HuH-7.5 (cell line): Measurements from ENCODE around the gene GDF10.

ENCODE experiments used
- DNase-seq: peaks from one replicate; pipeline ENCODE4 v3.0.0; 2011; ENCODE audit warnings: low spot score

The GDF10 gene

DNA sequence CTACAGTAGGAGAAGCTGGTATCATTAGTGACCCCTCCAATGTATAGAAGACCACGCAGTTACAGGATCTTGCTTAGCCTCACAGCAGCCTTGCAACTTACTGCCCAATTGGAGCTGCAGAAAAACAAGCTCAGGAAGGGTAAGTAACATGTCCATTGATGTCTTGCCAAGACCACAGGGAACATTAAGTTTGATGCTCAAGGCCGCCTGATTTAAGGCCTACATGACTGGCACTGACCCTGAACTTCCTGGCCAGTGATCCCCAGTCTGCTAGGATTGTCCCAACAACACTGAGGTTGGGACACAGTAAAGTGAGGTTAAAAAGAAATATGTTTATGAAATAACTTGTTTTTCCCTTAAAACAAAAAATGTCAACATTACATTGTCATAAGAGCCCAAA lies 15.4 kb downstream of the GDF10 start:
- no peak for DNase-seq

DNA sequence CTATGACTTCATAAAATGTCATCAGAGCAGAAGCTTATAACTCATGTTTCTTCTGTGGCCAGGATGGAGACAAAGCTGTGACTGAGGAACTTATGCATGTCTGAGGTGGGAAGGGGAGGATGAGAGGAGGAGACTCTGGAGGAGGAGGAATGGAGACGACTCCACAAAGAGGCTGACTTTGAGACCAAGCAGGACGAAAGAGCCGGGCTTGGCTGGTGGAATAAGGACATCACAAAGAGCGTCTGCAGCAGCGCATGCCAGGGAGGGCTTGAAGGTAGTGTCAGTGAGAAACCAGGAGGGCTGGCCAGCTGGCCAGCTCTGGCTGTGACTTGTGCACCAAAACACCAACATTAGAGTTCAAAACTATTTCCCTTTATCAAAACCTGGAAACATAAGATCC lies 16.1 kb downstream of the GDF10 start:
- no peak for DNase-seq

DNA sequence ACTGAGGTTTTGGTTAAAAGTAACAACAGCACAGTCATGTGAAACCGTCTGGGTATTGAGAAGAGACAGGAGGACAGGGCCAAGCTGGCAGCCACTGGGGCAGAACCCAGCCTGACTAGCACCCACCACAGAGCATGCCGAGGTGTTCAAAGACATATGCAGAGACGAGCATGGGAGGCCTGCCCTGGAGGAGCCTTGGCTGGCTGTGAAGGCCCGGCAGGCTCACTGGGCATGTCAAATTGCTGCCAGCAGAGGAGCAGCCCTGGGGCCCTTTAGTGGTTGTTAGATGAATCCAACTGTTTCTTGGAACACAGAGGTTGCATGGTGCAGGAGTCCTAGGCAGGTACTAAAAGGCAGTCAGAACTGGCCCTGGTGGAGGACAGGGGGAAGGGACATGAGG lies 17.3 kb downstream of the GDF10 start:
- no peak for DNase-seq

DNA sequence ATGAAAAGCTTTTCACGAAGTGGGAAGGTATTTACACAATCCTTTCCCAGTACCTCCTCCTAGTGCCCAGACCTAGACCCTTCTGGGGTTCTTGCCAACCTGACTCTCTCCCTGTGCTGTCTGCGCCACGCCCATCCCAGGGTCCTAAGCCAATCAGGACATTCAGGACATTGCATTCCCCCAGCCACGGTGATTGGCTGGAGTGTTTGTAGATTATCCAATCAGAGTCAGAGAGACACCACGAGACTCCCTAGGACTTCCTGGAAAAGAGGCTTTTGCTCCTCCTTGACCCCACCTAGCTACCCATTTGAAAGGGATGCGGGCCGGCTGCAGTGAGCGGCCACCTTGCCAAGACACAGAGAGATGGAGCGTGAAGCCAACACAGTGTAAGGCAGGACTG lies 18.7 kb downstream of the GDF10 start:
- no peak for DNase-seq

DNA sequence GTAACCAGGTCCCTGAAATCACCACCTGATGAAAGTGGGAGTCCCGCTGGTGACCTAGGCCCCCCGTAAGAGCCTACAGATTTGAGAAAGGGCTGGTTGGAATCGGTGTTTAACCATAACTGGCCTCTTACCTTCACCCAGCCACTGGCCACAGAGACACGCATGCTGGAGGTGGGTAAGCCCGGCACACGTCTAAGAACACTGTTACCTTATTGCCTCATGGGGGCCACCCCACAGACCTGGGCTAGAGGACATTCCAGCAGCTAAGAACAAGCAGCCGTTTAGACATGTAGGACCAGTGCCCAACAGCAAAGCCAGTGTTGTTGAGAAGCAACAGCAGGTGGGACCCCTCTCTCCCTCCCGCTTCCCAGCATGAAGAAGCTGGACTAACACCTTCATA lies 19.8 kb downstream of the GDF10 start:
- DNase-seq = no peak

DNA sequence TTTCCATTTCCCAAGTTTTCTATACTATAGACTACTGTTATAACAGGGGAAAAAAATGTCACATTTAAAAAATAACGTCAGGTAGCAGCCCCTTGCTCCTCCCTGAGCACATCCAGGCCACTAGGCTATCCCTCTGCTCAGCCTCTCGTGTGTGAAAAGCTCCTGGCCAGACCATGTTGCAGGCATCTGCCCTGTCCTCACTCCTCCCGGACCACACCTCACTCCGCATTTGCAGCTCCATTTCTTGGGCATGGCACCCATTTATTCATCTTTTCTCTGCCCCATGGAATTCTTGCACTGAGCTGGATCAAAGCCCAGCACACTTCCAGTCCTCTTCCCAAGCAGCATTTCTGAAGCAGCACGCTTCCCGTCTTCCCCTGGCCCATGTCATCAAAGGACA lies 20.8 kb downstream of the GDF10 start:
- DNase-seq = no peak

DNA sequence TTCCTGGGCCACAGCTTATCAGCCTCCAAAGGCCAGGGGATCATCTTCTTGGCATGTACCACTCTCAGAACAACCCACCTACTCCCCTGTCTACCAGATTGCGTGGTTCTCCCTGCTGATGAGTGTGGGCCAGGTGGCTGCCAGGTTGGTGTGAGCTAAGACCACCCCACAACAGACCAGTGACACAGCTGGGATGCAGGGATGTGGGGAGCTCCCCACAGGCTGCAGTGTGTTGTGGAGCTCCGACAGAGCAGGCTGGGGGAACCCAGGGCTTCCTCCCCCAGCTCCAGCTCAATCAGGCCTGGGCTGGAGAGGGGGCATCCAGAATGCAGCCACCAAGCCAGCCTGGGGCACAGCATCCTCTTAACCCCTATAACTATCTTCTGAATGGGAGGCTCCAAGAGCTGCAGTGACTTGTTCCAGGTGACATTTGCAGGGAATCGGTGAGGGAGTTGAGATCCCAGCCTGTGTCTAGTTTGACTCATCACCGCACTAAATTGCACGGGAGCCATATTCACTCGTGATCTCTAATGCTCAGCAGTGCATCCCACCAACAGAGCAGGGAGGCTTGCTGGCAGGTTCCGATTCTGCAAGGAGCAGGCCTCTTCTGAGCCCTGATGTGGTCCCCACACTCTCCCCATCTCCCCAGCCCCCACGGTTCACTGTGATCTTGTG lies 21.7 kb downstream of the GDF10 start:
- no peak for DNase-seq

DNA sequence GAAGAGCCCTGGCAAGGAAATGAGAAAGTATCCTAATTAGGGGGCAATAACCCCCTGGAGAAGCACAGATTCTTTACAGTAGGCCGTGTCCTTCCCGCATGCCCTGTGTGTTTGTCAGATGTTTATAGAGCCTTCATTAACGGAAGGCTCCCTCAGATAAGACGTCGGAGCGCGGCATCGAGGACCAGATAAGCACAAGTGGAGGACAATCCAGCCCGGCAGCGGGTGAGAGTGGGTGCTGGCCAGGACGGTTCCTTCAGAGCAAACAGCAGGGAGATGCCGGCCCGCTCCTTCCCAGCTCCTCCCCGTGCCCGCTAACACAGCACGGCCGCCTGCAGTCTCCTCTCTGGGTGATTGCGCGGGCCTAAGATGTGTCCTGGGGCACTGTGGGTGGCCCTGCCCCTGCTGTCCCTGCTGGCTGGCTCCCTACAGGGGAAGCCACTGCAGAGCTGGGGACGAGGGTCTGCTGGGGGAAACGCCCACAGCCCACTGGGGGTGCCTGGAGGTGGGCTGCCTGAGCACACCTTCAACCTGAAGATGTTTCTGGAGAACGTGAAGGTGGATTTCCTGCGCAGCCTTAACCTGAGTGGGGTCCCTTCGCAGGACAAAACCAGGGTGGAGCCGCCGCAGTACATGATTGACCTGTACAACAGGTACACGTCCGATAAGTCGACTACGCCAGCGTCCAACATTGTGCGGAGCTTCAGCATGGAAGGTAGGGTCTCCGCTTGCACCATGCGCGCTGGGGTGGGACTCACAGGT lies 22.5 kb downstream of the GDF10 start, which contains the start of gene GDF2:
Gene GDF2 (plus strand): TSS at position 155 of the 762 bp plus-strand sequence. CDS start 215 bp downstream, at position 370.
- DNase-seq = no peak

DNA sequence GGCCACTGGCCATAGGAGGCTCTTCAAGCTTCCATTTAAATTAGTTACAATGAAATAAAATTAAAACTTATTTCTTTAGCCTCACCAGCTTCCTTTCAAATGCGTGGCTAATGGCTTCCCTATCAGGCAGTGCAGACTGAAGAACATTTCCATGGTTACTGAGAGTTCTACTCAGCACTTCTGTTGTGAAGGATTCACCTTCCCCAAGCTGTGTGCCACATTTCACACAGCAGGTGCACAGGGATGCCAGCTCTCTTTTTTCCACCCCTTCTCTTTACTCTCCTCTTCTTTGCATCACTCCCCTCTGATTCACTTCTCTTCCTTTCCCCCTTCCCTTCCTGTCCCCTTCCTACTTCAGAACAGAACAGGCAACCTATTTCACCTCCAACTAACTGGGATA lies 23.1 kb downstream of the GDF10 start:
- DNase-seq = no peak

DNA sequence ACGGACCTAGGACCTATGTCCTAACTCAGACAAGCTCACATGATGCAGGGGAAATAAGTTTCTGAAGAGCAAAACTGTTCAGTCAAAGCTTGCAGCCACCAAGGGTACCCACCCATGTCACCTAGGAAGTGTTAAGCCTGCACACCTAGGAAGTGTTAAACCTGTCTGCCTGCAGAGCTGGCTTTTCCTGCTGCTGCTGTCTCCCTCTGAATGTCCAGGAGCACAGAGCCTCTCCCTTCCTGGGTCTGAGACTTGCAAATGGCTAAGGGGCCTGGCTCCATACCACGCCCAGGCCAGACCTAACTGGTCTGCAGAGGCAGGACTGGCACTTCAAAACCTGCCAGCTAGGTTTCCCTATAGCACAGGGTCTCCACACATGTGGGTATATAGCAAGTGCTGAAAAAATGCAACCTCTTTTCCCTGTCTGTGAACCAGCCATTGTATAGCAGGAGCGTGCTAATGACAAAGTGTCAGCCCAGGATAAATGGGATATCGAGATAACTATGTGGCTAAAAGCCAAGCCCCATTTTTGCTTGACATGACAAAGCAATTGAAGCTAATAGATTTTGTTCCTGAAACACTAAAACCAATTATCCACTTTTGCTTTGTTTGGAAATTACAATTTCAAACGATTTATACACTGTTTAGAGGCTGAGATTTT lies 23.8 kb downstream of the GDF10 start:
- no peak for DNase-seq

DNA sequence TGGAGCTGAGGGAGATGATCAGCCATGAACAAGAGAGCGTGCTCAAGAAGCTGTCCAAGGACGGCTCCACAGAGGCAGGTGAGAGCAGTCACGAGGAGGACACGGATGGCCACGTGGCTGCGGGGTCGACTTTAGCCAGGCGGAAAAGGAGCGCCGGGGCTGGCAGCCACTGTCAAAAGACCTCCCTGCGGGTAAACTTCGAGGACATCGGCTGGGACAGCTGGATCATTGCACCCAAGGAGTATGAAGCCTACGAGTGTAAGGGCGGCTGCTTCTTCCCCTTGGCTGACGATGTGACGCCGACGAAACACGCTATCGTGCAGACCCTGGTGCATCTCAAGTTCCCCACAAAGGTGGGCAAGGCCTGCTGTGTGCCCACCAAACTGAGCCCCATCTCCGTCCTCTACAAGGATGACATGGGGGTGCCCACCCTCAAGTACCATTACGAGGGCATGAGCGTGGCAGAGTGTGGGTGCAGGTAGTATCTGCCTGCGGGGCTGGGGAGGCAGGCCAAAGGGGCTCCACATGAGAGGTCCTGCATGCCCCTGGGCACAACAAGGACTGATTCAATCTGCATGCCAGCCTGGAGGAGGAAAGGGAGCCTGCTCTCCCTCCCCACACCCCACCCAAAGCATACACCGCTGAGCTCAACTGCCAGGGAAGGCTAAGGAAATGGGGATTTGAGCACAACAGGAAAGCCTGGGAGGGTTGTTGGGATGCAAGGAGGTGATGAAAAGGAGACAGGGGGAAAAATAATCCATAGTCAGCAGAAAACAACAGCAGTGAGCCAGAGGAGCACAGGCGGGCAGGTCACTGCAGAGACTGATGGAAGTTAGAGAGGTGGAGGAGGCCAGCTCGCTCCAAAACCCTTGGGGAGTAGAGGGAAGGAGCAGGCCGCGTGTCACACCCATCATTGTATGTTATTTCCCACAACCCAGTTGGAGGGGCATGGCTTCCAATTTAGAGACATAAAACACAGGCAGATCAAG lies 25.6 kb downstream of the GDF10 start:
- no peak for DNase-seq

DNA sequence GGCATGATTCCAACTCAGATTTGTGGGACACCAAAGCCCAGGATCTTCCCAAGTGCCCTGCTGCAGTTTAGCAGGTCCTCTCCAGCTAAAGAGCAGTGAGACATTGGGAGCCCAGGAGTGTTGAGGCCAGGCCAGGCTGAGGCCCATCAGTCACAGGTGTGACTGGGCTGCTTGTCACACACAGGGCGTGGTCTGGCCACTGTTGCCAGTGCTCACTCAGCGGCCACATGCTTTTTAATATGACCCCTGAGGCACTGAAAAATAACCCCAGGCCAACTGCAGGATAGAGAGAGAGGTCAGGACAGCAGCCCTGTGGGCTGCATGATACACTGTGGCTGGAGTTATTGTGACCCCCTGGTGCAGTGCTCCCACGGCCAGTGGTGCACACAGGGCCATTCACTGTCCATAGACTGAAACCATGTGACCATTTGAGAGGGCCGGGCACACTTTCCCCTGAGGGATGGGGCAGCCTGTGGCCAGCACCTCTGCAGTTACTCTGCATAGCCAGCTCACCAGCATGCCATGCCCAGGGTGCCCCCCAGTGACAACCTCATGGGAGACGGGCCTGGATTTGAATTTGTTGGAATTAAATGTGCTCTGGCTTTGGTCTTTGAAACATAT lies 26.4 kb downstream of the GDF10 start:
- DNase-seq = no peak

DNA sequence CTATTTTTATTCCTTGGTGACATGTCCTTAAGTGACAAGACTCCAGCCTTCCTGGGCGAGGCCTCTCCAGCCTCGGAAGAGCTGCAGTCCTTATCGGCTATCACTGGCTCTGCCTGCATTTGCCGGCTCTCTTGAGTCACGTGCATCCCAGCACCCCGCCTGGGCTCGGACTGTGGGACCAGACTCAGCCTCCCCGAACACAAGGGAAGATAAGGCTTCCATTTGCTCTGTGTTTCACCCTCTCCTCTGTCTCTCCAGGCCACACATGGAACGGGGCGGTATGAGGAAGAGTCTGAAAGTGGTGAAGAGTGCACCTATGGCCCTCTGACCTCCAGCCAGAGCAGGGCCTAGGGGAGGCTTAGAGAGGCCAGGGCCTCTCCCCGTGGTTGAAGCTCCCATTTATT lies 26.9 kb downstream of the GDF10 start:
- no peak for DNase-seq

DNA sequence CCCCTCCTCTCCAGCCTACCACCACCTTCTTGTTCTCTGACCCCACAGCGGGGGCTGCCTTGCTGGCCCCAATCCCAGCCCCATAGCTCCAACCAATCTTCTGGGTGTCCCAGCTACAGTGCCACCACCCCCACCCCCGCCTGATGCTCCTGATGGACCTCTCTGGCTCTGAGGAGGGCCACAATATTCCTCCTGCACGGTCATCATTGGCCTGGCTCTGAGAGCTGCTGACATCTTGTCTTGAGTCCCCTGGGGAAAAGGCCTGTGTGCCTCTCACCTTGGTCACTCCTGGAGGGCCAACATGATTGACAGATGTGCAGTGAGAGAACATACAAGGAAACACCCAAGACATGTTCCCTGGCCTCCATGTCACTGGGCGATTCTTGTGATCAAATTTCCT lies 29.9 kb downstream of the GDF10 start:
- DNase-seq = no peak

DNA sequence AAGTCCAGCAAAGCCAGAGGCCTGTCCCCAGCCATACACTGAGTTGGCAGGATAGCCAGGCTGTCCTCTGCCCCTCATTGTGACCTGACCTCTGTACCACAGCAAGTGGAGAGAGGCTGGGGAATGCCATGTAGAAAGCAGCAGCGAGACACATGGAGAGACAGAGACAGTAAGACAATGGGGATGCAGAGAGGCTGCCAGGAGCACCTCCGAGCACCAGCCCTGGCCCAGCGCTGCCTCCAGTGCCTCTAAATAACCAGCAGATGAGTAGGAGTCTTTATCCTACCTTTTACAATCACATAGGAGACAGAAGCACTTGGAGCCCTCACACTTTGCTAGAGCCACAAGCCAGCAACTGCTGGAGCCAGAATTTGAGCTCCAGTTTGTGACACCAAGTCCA lies 30.4 kb downstream of the GDF10 start:
- no peak for DNase-seq

DNA sequence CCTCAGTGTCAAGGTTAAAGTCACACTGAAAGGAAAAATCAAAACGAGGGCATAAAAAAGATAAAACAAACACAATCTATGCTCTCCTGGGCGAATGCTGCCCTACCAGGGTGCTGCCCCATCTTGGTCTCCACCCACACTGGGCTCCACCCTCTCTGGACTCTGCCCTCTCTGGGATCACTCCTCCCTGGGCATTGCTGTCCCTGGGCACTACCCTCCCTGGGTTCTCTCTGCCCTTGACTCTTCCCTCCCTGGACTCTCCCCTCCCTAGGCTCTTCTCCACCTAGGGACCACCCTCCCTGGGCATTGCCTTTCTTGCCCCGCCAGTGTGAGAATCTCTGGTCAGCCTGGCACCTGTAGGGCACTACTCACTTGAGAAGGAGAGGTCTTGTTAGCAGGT lies 30.8 kb downstream of the GDF10 start:
- no peak for DNase-seq

DNA sequence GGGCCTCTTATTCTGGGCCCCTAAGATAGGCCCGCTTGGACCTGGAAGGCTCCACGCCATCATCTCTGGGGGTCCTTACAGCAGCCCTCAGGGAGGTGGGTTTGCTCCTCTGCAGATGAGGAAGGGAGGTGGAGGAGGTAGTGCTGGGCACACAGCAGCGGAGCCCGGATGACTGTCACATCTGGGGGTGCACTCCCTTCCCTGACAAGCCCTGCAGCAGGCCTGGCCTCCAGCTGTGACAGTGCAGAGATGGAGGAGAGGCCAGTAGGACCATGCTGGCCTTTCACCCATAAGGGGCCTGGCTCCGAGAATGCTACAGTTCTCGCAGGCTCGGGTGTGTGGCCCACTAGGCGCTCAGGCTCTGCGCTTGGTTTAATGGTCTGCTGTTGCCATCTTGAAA lies 31.5 kb downstream of the GDF10 start:
- DNase-seq = no peak

DNA sequence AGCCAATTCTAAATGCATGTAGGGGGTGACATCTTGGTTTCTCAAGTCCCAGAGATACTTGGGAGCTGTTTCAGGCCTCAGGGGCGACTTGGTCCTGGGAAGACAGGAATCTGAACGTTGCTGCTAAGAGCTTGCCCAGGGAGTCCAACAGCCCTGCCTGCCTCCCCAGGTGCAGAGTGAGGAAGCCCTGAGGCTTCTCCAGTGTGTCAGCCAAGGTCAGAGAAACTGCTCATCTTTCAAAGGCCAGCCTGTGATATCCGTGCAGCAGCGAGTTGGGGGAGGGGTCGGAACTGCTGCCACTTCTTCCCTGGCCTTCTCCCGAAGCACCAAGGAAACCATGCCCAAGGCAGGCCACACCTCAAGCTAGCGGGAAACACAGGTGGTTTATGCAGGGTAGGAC lies 32.0 kb downstream of the GDF10 start:
- DNase-seq = no peak

DNA sequence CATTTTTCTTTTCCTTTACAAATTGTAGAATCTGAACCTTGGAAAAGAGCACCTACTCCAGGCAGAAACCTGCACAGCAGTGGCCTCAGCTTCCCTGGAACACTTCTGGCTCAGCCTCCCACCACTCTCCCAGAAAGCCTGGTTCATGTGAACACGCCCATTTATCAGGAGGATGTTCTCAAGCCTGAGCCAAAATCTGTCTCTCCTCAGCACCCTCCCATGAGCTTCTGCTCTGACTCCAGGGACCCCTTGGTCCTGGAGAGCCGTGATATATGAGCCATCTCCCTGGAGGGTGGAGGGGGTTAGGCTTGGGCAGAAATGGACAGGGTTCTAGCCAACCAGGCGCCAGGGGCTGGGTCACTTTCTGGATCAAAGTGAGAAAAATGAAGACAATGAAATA lies 32.4 kb downstream of the GDF10 start:
- DNase-seq = no peak

DNA sequence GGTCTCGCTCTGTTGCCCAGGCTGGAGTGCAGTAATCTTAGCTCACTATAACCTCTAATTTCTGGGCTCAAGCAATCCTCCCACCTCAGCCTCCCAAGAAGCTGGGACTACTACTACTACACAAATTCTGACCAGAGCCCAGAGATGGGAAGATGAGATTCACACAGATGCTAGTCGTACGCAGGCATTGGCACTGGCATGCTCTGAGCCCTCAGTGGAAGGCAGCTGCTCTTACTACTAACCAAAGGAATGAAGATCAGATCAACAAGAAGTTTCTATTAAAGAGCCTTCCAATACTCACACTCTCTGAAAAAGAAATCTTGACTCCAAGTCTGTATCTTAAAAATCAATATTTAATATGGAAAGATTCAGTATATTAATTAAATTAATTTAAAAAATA lies 32.9 kb downstream of the GDF10 start:
- DNase-seq = no peak

DNA sequence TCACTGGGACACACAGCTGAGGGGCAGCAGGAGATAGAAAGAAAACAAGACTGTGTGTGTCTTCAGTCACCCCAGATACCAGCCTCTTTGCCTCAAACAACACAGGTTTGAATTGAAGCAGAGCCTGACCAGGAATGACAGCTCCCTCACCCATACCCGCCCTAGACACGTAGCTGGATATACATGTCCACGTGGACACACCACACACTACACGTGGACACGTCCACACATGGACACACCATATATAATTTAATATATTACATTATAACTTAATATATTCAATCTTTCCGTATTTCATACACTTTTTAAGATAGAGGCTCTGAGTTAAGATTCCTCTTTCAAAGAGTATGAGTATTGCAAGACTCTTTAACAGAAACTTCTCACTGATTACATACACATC lies 33.5 kb downstream of the GDF10 start:
- DNase-seq = no peak
